ENCODE data around the gene UVRAG.

GRCh38 chr11:76148941-76149613, 334.1 kb downstream of the UVRAG start:
- TF ChIP-seq CTCF (tag by site-specific recombination; IDR thresholded peaks at IDR 0.05) (no peak), ZNF266 (tag by site-specific recombination; IDR thresholded peaks at IDR 0.05; ENCODE audit: low read depth) (no peak), ZNF692 (tag by site-specific recombination; IDR thresholded peaks at IDR 0.05) (no peak), KLF9 (tag by site-specific recombination; IDR thresholded peaks at IDR 0.05; ENCODE audit: low read depth) (no peak), ZNF837 (tag by site-specific recombination; IDR thresholded peaks at IDR 0.05) (no peak), ZNF175 (tag by site-specific recombination; IDR thresholded peaks at IDR 0.05) (no peak), ZNF670 (tag by site-specific recombination; IDR thresholded peaks at IDR 0.05; ENCODE audit: low read depth) (no peak), ZBTB7A (tag by site-specific recombination; IDR thresholded peaks at IDR 0.05; ENCODE audit: low read depth) (no peak)

Measured in HEK293 (cell line).